ENCODE results near the gene SLX4.

SLX4 gene

GRCh38 chr16:3553138-3553923 lies 58.1 kb downstream of the SLX4 start:
- DNase-seq (ENCODE audit: low spot score): no peak

GRCh38 chr16:3550851-3551847 lies 60.3 kb downstream of the SLX4 start:
- no peak for DNase-seq (ENCODE audit: low spot score)

- no peak for DNase-seq (ENCODE audit: low spot score)
Observed at GRCh38 chr16:3549906-3550305, 61.5 kb downstream of the SLX4 start.

- no peak for DNase-seq (ENCODE audit: low spot score)
Observed at GRCh38 chr16:3548859-3549258, 62.5 kb downstream of the SLX4 start.

GRCh38 chr16:3548445-3548844 lies 63.0 kb downstream of the SLX4 start:
- no peak for DNase-seq (ENCODE audit: low spot score)

GRCh38 chr16:3546986-3547682 lies 64.3 kb downstream of the SLX4 start:
- DNase-seq (ENCODE audit: low spot score): peak; percentile 5

- DNase-seq (ENCODE audit: low spot score): no peak
Observed at GRCh38 chr16:3542601-3543373, 68.6 kb downstream of the SLX4 start.

- no peak for DNase-seq (ENCODE audit: low spot score)
Observed at GRCh38 chr16:3541527-3542155, 69.8 kb downstream of the SLX4 start.

- no peak for DNase-seq (ENCODE audit: low spot score)
Observed at GRCh38 chr16:3538222-3538621, 73.2 kb downstream of the SLX4 start.

GRCh38 chr16:3536851-3537250 lies 74.6 kb downstream of the SLX4 start:
- peak; percentile 20 for DNase-seq (ENCODE audit: low spot score)

- DNase-seq (ENCODE audit: low spot score): no peak
Observed at GRCh38 chr16:3536271-3536731, 75.1 kb downstream of the SLX4 start.

- no peak for DNase-seq (ENCODE audit: low spot score)
Observed at GRCh38 chr16:3534126-3534525, 77.3 kb downstream of the SLX4 start.

GRCh38 chr16:3532741-3533140 lies 78.7 kb downstream of the SLX4 start:
- no peak for DNase-seq (ENCODE audit: low spot score)

Measured in globus pallidus (tissue), 1 donor.